Esophagus muscularis mucosa (tissue), 4 donors: ENCODE results near the gene COMMD1. TPM values are rescaled to one million over a fixed set of nuclear protein-coding genes. Genes with fewer than 3 reads are reported as not detected.

Experiments
- DNase-seq: peaks from one replicate; pipeline ENCODE4 v3.0.0-alpha.2; 2017; ENCODE audit errors: extremely low spot score
- H3K27ac ChIP-seq, 4 donors: fragments of 200-600 bp; sonication (generic); replicated peaks in 1 of 4; 1 replicate in 3 of 4; 2 replicates in 1 of 4; pipeline ENCODE4 v1.5.1; 2016 to 2019; ENCODE audit warnings: mild to moderate bottlenecking in 1 of 4
- H3K27me3 ChIP-seq, 4 donors: fragments of 200-600 bp; sonication (generic); one replicate each; pipeline versions ENCODE4 v1.5.1 to v1.6.0; 2016 to 2019
- H3K36me3 ChIP-seq, 4 donors: fragments of 200-600 bp; sonication (generic); one replicate each; pipeline ENCODE4 v1.5.1; 2016 to 2019
- H3K4me1 ChIP-seq, 4 donors: fragments of 200-600 bp; sonication (generic); one replicate each; pipeline ENCODE4 v1.5.1; 2016 to 2019
- H3K4me3 ChIP-seq, 4 donors: fragments of 200-600 bp; sonication (generic); 1 replicate in 2 of 4; 2 replicates in 2 of 4; pipeline ENCODE4 v1.5.1; 2016 to 2019; ENCODE audit warnings: mild to moderate bottlenecking in 4 of 4, moderate library complexity in 1 of 4
- H3K9me3 ChIP-seq, 4 donors: fragments of 200-600 bp; sonication (generic); 1 replicate in 3 of 4; 2 replicates in 1 of 4; pipeline ENCODE4 v1.5.1; 2016 to 2019
- CTCF ChIP-seq, 3 experiments: fragments of 200-600 bp in 2 of 3; fragments of 450-650 bp in 1 of 3; sonication (generic) in 2 of 3; IDR thresholded peaks; one replicate each; pipeline ENCODE4 v1.5.1; 2017 to 2019; ENCODE audit warnings: antibody characterized with exemption in 3 of 3, mild to moderate bottlenecking in 2 of 3, moderate library complexity in 1 of 3
- EP300 ChIP-seq: sonication (generic); formaldehyde crosslinking; IDR thresholded peaks from one replicate; pipeline ENCODE4 v1.6.1; 2017; ENCODE audit warnings: antibody characterized with exemption
- POLR2A ChIP-seq: fragments of 450-650 bp; IDR thresholded peaks from one replicate; pipeline ENCODE4 v1.6.1; 2017; ENCODE audit warnings: antibody characterized with exemption, moderate library complexity, mild to moderate bottlenecking, low read depth
- POLR2AphosphoS5 ChIP-seq, 2 donors: sonication (generic); formaldehyde crosslinking; IDR thresholded peaks; one replicate each; pipeline ENCODE4 v1.6.1; 2017; ENCODE audit warnings: antibody characterized with exemption in 2 of 2
- WGBS: methylation state at CpG from one replicate; pipeline ENCODE4 v1.1.5; 2018; 5-methylcytosine and 5-hydroxymethylcytosine counted together
- intact Hi-C: fragments of 100-400 bp; cut with DNase I; formaldehyde crosslinking; loops from one replicate; pipeline ENCODE4 v1.15.1; 2023
- total RNA-seq, 4 donors: library from RNA; depleted of rRNA; stranded (reverse); fragments of >200 nt; gene quantifications; one replicate each; pipeline versions ENCODE4 v1.1.0 to v1.2.1, GENCODE V29; 2016

The COMMD1 gene
- total RNA-seq, 4 donors from 2014 or later: 25.1 to 42.4 (median 37.2) TPM

GRCh38 chr2:61920548-61920947 is 15.1 kb downstream of the COMMD1 start:
- intact Hi-C loops: no loop called here
- DNase-seq: no peak
- Histone ChIP-seq H3K27me3 (no peaks in the 10 kb centered on the region), H3K4me3 (no peak overlapping the region), H3K4me1 (peaks cover 8 to 20% (median 13%) of the 10 kb centered on the region in 4 donors), H3K27ac (peak overlapping the region in 2 of 4 donors; percentile 10 to 42), H3K9me3 (no peaks in the 10 kb centered on the region), H3K36me3 (peaks cover 0 to 12% (median 5%) of the 10 kb centered on the region in 4 donors)
- WGBS: 60% methylated on average over 1 of the region's 1 CpG
- no peak for TF ChIP-seq CTCF (IDR thresholded peaks at IDR 0.05)
- no peak for TF ChIP-seq POLR2A
- no peak for TF ChIP-seq POLR2AphosphoS5 (IDR thresholded peaks at IDR 0.05)
- TF ChIP-seq EP300: no peak

GRCh38 chr2:61922714-61923113 is 17.2 kb downstream of the COMMD1 start:
- TF ChIP-seq POLR2AphosphoS5 (IDR thresholded peaks at IDR 0.05): no peak
- TF ChIP-seq EP300: no peak
- TF ChIP-seq CTCF (IDR thresholded peaks at IDR 0.05): no peak
- no peak for TF ChIP-seq POLR2A
- intact Hi-C loops: no loop called here
- no peak overlapping the region for H3K27ac ChIP-seq

GRCh38 chr2:61924895-61925663 is 19.6 kb downstream of the COMMD1 start:
- Histone ChIP-seq H3K4me1 (peaks cover 6 to 16% (median 9%) of the 10 kb centered on the region in 4 donors), H3K9me3 (no peaks in the 10 kb centered on the region), H3K36me3 (no peaks in the 10 kb centered on the region), H3K4me3 (no peak overlapping the region), H3K27me3 (no peaks in the 10 kb centered on the region), H3K27ac (no peak overlapping the region)
- intact Hi-C loops: no loop called here
- WGBS: 80% methylated on average over 15 of the region's 15 CpGs
- TF ChIP-seq POLR2A (no peak), EP300 (no peak), POLR2AphosphoS5 (IDR thresholded peaks at IDR 0.05) (no peak), CTCF (IDR thresholded peaks at IDR 0.05) (no peak)
- DNase-seq: peak; percentile 45

More at GRCh38 chr2:61922714-61923113, 17.2 kb downstream of the COMMD1 start:
- Histone ChIP-seq H3K4me3 (no peak overlapping the region), H3K9me3 (no peaks in the 10 kb centered on the region), H3K4me1 (peaks cover 8 to 20% (median 13%) of the 10 kb centered on the region in 4 donors), H3K27me3 (no peaks in the 10 kb centered on the region), H3K36me3 (peaks cover 0 to 5% (median 2%) of the 10 kb centered on the region in 4 donors)
- no peak for DNase-seq

- Histone ChIP-seq H3K4me1 (peaks cover 0 to 7% (median 2%) of the 10 kb centered on the region in 4 donors), H3K36me3 (no peaks in the 10 kb centered on the region), H3K4me3 (no peak overlapping the region), H3K27ac (no peak overlapping the region), H3K27me3 (no peaks in the 10 kb centered on the region), H3K9me3 (no peaks in the 10 kb centered on the region)
- intact Hi-C loops: no loop called here
- no peak for TF ChIP-seq POLR2A
- no peak for TF ChIP-seq CTCF (IDR thresholded peaks at IDR 0.05)
- no peak for TF ChIP-seq POLR2AphosphoS5 (IDR thresholded peaks at IDR 0.05)
- 88% methylated on average over 8 of the region's 8 CpGs for WGBS
- DNase-seq: no peak
Measured at GRCh38 chr2:61926531-61927477, 21.3 kb downstream of the COMMD1 start.
